HEK293T (cell line): ENCODE measurements around the gene FBLN2.

Source experiments
- ARNT ChIP-seq: fragments of 450-650 bp; IDR thresholded peaks from 2 replicates; pipeline ENCODE4 v1.6.1; 2017; ENCODE audit warnings: mild to moderate bottlenecking
- BHLHE40 ChIP-seq: fragments of 450-650 bp; IDR thresholded peaks from 2 replicates; pipeline ENCODE4 v1.6.1; 2016; ENCODE audit warnings: mild to moderate bottlenecking, moderate library complexity, borderline replicate concordance
- CTBP1 ChIP-seq: fragments of 450-650 bp; IDR thresholded peaks from 2 replicates; pipeline ENCODE4 v1.6.1; 2016; ENCODE audit warnings: borderline replicate concordance
- FOXA1 ChIP-seq: fragments of 450-650 bp; IDR thresholded peaks from 2 replicates; pipeline ENCODE4 v1.6.1; 2016; ENCODE audit warnings: mild to moderate bottlenecking
- FOXK2 ChIP-seq: fragments of 450-650 bp; IDR thresholded peaks from 2 replicates; pipeline ENCODE4 v1.6.1; 2016; ENCODE audit warnings: mild to moderate bottlenecking
- FOXM1 ChIP-seq: fragments of 450-650 bp; IDR thresholded peaks from 2 replicates; pipeline ENCODE4 v1.6.1; 2017; ENCODE audit warnings: mild to moderate bottlenecking, borderline replicate concordance
- L3MBTL2 ChIP-seq: fragments of 450-650 bp; conservative IDR thresholded peaks from 2 replicates; pipeline ENCODE4 v1.6.1; 2016; ENCODE audit warnings: mild to moderate bottlenecking
- SP1 ChIP-seq: fragments of 450-650 bp; IDR thresholded peaks from 2 replicates; pipeline ENCODE4 v1.6.1; 2017
- SUZ12 ChIP-seq: fragments of 450-650 bp; IDR thresholded peaks from 2 replicates; pipeline ENCODE4 v1.6.1; 2016; ENCODE audit warnings: mild to moderate bottlenecking
- TARDBP ChIP-seq: fragments of 450-650 bp; IDR thresholded peaks from 2 replicates; pipeline ENCODE4 v1.6.1; 2016
- ZNF384 ChIP-seq: fragments of 450-650 bp; IDR thresholded peaks from 2 replicates; pipeline ENCODE4 v1.6.1; 2016
- TF ChIP-seq, protein P1 (sequence below): fragments of 450-650 bp; IDR thresholded peaks from 2 replicates; pipeline ENCODE4 v1.6.1; 2016

GRCh38 chr3:13563911-13564310 is 15.0 kb downstream of the FBLN2 start:
- TF ChIP-seq ARNT (no peak), FOXA1 (no peak), ZNF384 (no peak), TARDBP (no peak), FOXK2 (no peak), BHLHE40 (no peak), FOXM1 (no peak), SP1 (no peak), L3MBTL2 (no peak), SUZ12 (no peak), CTBP1 (no peak)
- TF ChIP-seq, protein P1, sequence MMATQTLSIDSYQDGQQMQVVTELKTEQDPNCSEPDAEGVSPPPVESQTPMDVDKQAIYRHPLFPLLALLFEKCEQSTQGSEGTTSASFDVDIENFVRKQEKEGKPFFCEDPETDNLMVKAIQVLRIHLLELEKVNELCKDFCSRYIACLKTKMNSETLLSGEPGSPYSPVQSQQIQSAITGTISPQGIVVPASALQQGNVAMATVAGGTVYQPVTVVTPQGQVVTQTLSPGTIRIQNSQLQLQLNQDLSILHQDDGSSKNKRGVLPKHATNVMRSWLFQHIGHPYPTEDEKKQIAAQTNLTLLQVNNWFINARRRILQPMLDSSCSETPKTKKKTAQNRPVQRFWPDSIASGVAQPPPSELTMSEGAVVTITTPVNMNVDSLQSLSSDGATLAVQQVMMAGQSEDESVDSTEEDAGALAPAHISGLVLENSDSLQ, result no peak
